Activated naive CD4-positive, alpha-beta T cell treated with anti-CD3 and anti-CD28 coated beads, Interleukin-2, amount 50 U/mL, for 16 hours (primary cell): ENCODE measurements around the gene NDFIP1.
"Not testable (repeated sequence)": the region's sequence is repeated elsewhere in the genome, so short reads cannot be mapped to it uniquely, and the experiment has no call there.

Experiments
- DNase-seq: peaks from one replicate; pipeline ENCODE4 v3.0.0-alpha.2; 2020

Gene NDFIP1

DNA sequence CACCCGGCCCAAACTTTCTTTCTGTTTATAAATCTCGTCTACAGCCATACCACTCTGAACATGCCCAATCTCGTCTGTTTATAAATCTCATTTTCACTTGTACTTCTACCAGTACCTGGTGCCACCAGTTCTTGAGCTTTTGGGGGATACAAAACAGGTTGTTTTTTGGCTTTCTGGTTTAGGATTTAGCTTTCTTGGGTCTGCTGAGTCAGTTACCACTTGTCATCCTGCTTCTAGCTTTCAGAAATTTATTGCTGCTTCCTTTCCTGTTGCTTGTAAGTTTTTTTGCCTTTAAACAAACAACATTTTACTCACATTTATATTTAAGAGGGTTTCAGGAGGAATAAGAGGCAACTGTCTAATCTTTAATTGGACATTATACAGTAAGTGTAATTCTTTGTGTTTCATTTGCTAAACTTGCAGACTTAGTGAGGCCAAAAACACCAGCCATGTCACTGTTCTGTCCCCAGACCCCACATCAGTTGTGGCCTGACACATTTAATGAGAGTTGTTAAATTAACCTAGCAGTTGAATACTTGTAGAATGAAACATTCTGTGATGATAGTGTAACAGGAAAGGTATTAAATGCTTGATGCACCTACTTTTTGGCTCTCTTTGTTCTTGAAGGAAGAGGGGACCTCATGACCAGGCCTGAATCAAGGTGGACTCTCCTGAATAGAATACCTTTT is 11.8 kb downstream of the NDFIP1 start:
- no peak for DNase-seq

DNA sequence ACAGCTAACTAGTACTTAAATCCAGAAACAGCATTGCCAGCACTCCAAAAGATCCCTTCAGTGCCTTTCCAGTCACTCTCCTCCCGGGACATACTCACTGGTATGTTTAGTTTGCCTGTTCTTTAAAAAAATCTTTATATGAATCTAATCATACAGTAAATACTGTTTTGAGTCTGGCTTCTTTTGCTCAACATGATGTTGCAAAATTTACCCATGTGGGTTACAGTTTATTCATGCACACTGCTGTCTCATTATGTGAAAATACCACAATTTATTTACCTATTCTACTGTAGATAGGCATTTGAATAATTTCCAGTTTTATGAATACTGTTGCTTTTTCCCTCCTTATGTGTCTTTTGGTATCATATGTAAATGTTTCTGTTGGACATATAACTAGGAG is 13.5 kb downstream of the NDFIP1 start:
- no peak for DNase-seq

DNA sequence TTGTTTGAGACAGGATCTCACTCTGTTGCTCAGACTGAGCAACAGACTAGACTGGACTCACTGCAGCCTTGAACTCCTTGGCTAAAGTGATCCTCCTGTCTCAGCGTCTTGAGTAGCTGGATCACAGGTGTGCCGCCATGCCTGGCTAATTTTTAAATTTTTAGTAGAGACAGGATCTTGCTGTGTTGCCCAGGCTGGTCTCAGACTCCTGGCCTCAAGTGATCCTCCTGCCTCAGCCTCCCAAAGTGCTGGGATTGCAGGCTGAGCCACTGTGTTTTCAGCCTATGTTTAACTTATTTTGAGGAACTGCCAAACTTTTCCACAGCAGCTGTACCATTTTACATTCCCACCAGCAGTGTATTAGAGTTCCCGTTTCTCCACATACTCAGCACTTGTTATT is 16.8 kb downstream of the NDFIP1 start:
- DNase-seq: no peak

DNA sequence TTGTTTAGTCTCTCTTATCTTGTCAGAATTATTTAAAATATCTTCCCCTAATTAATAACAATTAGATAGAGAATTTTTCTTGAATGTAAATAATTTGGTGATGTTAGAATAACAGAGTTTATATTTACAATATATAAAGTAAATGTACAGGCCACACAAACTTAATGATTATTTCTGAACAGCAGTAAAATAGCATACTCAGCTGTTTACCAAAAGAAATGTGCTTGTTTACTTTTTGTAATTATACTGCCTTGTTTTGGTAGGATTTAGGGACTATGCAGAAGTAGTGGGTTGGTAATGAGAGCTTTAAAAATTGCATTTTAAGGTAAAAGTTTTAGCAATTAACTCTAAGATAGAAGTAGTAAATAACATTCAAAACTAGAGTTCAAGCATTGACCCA is 17.4 kb downstream of the NDFIP1 start:
- no peak for DNase-seq

DNA sequence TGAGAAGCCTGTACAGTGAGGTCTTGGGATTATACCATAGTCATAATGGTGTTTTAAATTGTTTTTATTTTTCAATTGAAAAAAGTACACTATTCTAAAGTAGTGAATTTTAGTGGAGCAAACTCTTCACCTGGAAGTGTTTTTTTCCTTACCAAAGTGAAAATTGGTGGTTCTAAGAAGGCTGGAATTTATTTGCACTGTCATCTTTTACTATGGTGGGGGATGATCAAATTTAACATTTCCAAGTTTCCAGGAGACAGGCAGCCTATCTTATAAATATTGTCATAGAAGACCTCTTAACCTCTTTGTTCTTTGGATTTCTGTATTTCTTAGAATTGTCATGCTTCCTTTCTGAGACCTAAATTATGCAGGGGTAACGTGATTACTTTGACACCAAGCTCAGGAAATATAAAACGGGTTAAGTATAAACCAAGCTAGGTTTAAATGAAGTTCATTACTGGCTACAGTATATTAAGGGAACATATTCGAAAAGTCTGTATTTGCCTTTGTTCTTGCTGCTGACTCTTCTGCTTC is 20.2 kb downstream of the NDFIP1 start:
- DNase-seq: no peak

DNA sequence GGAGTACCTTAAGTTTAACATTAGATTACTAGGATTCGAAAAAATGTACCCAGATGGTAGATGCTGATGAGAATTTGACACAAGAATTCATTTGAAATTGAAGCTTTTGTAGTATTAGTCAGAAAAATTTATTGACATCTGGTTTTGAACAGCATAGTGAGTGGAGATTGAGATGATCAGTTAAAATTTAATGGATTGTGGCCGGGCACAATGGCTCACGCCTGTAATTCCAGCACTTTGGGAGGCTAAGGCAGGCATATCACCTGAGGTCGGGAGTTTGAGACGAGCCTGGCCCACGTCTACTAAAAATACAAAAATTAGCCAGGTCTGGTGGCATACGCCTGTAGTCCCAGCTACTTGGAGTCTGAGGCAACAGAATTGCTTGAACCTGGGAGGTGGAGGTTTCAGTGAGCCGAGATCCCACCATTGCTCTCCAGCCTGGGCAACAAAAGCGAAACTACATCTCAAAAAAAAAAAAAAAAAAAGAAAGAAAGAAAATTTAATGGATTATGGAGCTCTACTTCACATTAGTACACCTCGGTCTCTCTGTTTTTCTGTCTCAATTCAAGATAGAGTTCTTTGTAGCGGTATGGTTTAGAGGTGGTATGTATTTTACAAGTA is 21.0 kb downstream of the NDFIP1 start:
- DNase-seq: no peak

DNA sequence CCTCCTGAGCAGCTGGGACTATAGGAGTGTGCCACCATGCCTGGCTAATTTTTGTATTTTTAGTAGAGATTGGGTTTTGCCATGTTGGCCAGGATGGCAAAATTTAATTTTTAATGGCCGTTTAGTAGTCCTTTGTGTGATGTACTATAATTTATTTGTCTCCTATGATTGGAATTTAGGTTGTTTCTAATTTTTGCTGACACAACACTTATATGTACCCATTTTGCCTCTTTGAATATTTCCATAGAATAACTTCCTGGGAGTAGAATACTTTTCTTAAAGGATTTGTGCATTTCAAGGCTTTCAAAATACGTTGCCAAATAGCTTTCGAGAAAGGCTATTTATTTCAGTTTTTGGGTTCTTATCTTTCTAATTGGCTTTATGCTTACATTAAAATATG is 22.8 kb downstream of the NDFIP1 start:
- no peak for DNase-seq

DNA sequence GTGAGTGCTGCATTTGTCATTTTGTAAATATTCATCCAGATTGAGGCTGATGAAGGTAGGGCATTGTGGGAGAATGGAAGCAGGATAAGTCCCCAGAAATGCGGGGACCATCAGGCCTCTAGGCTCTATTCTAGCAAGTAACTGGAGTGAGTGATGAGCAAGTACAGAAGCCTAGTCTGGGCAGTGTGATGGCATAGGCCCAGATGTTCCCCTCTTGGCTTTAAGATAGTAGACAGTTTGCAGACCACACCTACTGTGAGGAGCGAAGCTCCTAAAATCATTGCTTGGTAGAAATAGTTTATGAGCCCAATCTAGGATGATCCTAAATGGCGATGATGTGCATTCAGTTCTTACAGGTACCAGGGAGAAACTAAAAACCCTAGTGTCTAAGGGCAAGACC is 24.3 kb downstream of the NDFIP1 start:
- no peak for DNase-seq

DNA sequence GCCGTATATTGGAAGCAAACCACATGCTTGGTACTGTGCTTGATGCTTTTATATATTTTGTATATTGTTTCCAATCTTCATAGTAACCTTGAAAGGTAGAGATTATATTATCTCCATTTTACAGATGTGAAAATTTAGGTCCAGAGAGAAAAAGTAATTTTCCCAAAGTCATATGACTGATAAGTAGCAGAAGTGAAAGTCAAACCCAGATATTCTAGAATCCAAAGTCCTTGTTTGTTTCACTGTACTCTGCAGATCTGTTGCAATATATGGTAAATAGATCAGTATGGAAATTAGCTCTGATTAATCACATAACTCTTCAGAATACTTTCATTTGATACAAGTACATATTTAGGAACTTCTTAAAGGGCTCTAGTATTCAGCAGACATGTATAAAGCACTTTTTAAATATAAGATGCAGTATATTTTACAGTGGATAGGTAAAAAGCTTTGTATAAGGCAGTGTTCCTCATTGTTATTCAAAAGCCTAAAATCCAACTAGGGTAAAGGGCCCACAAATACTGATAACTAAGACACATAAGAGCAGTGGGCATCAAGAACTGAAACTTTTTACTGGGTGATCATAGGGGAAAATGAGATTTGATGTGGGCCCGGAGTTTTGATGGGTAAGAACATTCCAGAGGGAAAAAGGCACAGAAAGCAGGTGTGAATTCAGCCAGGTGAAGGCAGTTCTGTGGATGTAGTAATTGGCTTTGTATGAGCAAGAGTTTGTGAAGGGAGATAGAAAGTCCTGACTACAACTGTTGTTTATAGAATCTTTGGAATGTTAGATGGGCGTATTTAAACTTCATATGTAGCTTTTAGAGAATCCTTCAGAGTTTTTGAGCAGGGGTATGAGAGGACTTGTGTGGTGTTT is 25.0 kb downstream of the NDFIP1 start:
- DNase-seq: no peak

DNA sequence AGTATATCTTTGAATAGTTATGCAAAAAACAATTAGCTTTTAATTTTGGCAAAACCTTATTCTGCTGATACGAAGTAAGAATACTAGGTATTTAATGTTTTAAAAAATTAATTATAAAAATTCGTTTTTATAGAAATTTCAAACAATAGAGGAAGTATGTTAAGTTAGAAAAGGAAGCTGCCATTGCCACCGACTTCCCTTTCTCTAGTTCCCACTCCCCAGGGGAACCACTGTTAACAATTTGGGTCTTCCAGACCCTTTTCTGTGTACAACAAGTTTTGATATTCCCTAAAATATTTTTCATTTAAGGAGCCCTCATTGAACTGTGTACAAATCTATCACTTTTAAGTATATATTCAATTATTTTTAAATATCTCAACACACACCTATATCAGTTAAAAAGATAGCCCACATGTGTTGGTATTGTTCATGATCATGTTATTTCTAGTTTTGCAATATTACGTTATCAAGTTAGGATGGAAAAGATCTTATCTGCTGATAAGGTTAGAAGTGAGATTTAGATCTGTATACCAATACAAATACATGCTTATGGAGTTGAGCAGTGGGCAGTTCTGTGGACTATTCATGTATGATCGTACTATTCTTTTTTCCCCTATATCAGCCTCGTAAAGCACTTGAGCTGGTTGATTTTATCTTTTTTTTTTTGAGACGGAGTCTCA is 25.9 kb downstream of the NDFIP1 start:
- no peak for DNase-seq

DNA sequence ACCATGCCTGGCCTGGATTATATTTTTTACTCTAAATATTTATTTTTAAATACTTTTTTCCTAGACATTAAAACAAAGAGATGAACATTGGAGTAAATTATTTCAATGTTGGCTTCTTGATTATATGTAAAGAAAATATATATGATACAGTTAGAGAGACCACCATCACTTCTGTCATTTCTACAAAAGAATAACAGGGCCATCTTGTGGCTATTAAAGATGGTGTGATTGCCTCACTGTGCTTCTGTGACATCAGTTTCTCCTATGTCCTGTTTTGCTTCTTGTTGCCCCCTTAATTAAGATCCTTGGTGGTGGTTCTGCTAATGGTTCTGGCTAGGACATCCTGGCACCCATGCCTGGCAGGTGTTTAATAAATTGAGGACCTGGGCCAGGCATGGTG is 32.9 kb downstream of the NDFIP1 start:
- no peak for DNase-seq

DNA sequence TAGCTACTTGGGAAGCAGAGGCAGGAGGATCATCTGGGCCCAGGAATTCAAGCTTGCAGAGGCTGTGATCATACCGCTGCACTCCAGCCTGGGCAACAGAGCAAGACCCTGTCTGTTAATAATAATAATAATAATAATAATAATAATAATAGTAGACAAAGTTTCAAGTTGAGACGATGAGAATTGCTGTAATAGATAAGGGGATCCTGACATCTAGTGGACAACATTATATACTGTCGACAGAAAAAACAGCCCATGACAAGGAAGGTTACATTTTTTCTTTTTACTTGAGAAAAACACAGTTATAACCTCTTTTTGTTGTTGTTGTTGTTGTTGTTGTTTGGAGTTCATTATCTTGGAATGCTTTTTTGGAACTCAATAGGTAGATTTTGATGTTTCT is 35.3 kb downstream of the NDFIP1 start:
- no peak for DNase-seq

DNA sequence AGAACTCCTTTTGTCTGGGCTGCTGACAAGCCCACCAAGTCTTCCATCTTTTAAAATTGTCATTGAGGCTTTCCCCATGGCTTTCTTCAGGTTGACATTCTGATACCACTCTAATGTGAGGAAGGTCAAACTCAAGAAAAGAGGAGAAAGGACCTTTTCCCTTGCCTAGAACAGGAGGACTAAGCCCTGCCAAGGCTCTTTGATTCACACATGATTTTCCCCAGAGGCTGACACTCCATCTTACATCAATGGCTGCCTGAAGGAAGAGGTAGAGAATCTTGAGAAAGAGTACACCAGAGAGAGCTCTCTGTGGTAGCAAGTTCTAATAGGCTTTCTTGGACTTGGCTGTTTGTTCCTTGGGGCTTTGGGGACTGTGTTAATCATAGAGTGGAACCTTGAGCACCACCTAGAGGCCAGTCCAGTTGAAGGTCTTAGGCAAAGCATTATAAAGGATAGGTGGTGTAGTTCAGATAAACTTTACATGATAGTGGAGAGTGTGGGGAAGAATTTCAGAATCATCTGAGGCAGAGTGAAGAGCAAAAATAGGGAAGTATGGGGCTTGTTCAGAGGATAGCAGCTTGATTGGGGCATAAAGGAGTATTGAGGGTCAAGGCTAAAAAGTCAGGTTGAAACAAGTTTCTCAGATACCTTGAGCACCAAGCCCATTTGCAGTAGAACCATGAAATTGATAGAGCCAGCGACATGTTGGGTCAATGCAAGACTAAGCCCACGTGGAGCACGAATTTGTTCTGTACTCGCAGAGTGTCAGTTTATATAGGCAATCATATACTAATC is 36.7 kb downstream of the NDFIP1 start:
- DNase-seq: peak; percentile 66

DNA sequence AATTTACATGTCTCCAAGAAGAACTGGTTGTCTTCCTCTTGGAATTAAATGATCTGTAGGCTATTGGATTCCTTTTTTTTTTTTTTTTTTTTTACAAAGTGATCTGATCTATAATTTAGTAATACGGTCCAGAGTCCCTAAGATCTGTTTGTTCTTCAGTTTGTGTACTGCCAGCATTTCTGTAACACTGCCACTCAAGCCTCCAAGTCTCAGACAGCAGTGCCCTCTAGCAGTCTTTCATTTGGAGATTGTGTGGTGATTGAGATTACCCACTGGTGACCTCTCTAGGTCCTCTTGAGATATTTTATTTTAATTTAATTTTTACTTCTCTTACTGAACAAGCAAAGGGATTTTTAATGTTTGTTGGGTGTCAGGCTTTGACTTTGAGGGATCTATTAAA is 40.8 kb downstream of the NDFIP1 start:
- no peak for DNase-seq

DNA sequence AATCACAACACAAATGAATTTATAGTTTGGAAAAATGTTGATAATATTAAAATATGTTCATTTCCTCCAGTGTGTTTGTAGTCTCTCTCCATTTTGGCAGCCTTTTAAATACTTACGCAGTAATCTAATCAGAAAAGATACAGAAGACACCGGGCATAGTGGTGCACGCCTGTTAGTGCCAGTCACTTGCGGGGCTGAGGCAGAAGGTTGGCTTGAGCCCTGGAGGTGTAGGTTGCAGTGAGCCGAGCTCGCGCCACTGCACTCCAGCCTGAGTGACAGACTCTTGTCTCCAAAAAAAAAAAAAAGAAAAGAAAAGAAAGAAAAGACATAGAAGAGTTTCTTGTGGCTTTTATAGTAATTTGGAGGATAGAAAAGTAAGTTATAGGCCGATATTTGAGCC is 41.9 kb downstream of the NDFIP1 start:
- DNase-seq: no peak

DNA sequence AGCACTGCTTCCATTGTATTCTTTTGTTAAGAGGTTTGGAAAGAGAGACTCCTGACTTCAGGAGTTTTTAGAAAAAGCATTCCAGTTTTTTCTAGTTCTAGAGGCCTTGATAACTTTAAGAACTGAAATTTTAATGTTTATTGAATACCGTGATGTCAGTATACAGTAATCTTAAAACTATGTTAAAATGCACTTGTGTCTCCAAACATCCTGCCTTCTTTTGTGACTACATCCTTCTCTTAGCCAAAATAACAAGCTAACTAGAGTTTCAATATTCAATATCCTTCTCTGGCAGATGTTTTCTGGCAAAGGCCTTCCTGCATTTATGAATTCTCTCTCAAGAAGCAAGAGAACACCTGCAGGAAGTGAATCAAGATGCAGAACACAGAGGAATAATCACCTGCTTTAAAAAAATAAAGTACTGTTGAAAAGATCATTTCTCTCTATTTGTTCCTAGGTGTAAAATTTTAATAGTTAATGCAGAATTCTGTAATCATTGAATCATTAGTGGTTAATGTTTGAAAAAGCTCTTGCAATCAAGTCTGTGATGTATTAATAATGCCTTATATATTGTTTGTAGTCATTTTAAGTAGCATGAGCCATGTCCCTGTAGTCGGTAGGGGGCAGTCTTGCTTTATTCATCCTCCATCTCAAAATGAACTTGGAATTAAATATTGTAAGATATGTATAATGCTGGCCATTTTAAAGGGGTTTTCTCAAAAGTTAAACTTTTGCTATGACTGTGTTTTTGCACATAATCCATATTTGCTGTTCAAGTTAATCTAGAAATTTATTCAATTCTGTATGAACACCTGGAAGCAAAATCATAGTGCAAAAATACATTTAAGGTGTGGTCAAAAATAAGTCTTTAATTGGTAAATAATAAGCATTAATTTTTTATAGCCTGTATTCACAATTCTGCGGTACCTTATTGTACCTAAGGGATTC is 43.1 kb downstream of the NDFIP1 start:
- DNase-seq: peak; percentile 54

DNA sequence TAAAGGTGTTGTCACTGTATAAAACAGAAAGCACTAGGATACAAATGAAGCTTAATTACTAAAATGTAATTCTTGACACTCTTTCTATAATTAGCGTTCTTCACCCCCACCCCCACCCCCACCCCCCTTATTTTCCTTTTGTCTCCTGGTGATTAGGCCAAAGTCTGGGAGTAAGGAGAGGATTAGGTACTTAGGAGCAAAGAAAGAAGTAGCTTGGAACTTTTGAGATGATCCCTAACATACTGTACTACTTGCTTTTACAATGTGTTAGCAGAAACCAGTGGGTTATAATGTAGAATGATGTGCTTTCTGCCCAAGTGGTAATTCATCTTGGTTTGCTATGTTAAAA is 43.8 kb downstream of the NDFIP1 start:
- no peak for DNase-seq

DNA sequence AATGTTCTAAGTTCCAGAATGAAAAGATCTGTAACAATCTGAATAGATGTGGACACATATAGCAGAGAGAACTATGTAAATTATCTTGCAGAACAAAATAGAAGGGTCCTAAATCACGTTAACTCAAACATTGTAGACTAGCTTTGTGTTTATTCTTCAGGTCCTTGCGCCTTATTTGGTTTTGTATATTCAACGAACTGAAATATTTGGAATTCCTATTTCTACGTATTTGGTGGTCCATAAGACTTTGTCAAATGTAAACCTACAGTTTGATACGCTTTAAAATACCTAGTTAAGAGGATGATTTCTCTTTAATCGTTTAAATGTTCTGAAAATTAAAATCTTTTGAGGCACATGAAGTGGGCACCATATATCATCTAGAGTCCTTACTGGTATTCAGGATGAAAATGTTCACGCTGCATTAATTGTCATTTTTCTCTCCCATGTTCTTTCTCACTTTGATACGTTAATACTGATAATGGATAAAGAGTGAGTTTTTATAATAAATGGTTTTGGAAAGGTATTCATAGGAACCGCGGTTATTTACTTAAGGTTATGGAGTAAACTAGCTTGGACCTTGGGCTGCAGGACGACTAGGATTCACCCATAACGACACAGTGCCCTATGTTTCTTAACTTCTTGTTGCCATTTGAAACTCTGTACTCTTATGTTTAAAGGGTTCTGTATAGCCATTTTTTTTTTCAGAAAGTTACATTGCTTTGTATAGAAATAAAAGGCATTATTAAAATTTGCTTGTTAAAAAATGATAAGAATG is 45.3 kb downstream of the NDFIP1 start:
- DNase-seq: no peak

DNA sequence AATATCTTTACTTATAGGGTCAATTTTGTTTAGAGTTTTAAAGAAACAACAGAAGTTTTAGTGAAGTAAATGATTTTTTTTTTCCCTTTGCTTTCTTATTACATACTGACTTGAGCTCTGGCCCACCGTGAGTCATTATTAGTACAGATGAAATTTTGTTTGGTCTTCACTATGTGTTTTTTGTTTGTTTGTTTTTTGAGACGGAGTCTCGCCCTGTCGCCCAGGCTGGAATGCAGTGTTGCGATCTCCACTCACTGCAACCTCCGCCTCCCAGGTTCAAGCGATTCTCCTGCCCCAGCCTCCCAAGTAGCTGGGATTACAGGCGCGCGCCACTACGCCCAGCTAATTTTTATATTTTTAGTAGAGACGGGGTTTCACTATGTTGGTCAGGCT is 45.9 kb downstream of the NDFIP1 start:
- not testable (repeated sequence) for DNase-seq

DNA sequence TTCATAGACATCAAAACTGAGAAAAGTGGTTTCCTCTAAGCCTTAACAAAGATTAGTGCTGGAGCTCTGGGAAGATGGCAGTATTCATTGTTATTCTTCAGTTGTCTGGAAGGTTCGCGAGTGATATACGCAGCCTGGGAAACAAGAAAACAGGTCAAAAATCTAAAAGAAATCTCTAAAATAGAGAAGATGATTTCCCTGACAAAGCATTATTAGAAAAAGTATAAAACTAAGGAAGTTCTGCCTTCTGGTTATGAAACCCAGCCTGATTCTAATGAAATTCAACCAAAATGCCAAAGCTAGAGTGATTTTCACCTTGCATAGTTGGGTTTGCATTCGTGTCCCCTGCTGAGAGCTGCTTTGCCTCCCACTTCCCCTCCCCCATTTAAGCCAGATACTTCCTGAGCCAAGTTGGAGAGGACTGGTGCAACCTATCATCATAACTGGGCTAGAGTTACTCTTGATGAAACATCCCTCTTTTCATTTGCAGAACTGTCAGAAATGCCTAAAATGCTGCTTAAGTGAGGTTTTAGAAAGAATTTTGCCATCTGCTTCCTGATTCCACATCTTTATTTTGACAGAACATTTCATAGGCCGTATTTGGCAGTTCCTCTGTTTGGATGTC is 48.4 kb downstream of the NDFIP1 start:
- no peak for DNase-seq
